Prostate gland (tissue), 2 donors: ENCODE results near the gene CROCC2. TPM values are rescaled to one million over a fixed set of nuclear protein-coding genes. Genes with fewer than 3 reads are reported as not detected.

ENCODE experiments used
- DNase-seq: peaks from one replicate; pipeline ENCODE4 v3.0.0-alpha.2; 2019; ENCODE audit warnings: low spot score
- H3K27ac ChIP-seq, 2 donors: fragments of 200-600 bp; sonication (generic); 2 replicates each; pipeline ENCODE4 v1.5.1; 2017 to 2019
- H3K27me3 ChIP-seq: fragments of 200-600 bp; sonication (generic); replicated peaks from 2 replicates; pipeline ENCODE4 v1.5.1; 2019; ENCODE audit not compliant: insufficient read depth
- H3K36me3 ChIP-seq, 2 donors: fragments of 200-600 bp; sonication (generic); 1 replicate in 1 of 2; 2 replicates in 1 of 2; pipeline versions ENCODE4 v1.5.1 to v1.8.1; 2017 to 2019
- H3K4me1 ChIP-seq: fragments of 200-600 bp; sonication (generic); replicated peaks from 2 replicates; pipeline ENCODE4 v1.5.1; 2019
- H3K4me3 ChIP-seq, 2 donors: fragments of 200-600 bp; sonication (generic); 2 replicates each; pipeline ENCODE4 v1.5.1; 2017 to 2019
- H3K9me3 ChIP-seq: fragments of 200-600 bp; sonication (generic); 2 replicates; pipeline ENCODE4 v1.5.1; 2017
- CTCF ChIP-seq, 4 experiments: fragments of 200-600 bp in 2 of 4; fragments of 450-650 bp in 2 of 4; sonication (generic) in 2 of 4; IDR thresholded peaks; 1 replicate in 3 of 4; 2 replicates in 1 of 4; pipeline ENCODE4 v1.5.1; 2016 to 2019; ENCODE audit warnings: antibody characterized with exemption in 4 of 4, mild to moderate bottlenecking in 2 of 4, moderate library complexity in 2 of 4
- POLR2A ChIP-seq: fragments of 450-650 bp; IDR thresholded peaks from one replicate; pipeline ENCODE4 v1.6.1; 2016; ENCODE audit warnings: antibody characterized with exemption, mild to moderate bottlenecking
- POLR2AphosphoS5 ChIP-seq: sonication (generic); formaldehyde crosslinking; IDR thresholded peaks from one replicate; pipeline ENCODE4 v1.6.1; 2017; ENCODE audit warnings: antibody characterized with exemption
- WGBS: methylation state at CpG from one replicate; pipeline ENCODE4 v1.1.5; 2018; 5-methylcytosine and 5-hydroxymethylcytosine counted together
- intact Hi-C: fragments of 100-400 bp; cut with DNase I; formaldehyde crosslinking; loops from one replicate; pipeline ENCODE4 v1.14.2; 2022
- total RNA-seq, 2 donors: library from RNA; depleted of rRNA; stranded (reverse); fragments of >200 nt; gene quantifications; one replicate each; pipeline ENCODE4 v1.1.0, GENCODE V29; 2016

Gene CROCC2
- total RNA-seq, 2 donors from 2014 or later, result 0.23 TPM; not detected in 1

- TF ChIP-seq CTCF (IDR thresholded peaks at IDR 0.05) (no peak), POLR2A (no peak)
- Histone ChIP-seq H3K27ac (no peak overlapping the region), H3K4me1 (peaks cover 3% of the 10 kb centered on the region), H3K9me3 (no peaks in the 10 kb centered on the region), H3K36me3 (no peaks in the 10 kb centered on the region), H3K4me3 (no peak overlapping the region), H3K27me3 (no peaks in the 10 kb centered on the region)
- 85% methylated on average over 15 of the region's 16 CpGs for WGBS
- intact Hi-C loops, result no loop called here
- no peak for DNase-seq
Observed at GRCh38 chr2:240956171-240956934, 50.2 kb downstream of the CROCC2 start.

GRCh38 chr2:240956935-240957655, 51.0 kb downstream of the CROCC2 start:
- Histone ChIP-seq H3K4me1 (peaks cover 3% of the 10 kb centered on the region), H3K27ac (no peak overlapping the region), H3K27me3 (no peaks in the 10 kb centered on the region), H3K36me3 (no peaks in the 10 kb centered on the region), H3K9me3 (no peaks in the 10 kb centered on the region), H3K4me3 (no peak overlapping the region)
- intact Hi-C loops, result no loop called here
- 82% methylated on average over 31 of the region's 32 CpGs for WGBS
- no peak for DNase-seq
- TF ChIP-seq POLR2AphosphoS5 (no peak), POLR2A (no peak)

GRCh38 chr2:240957656-240958365, 51.7 kb downstream of the CROCC2 start:
- 42% methylated on average over 17 of the region's 17 CpGs for WGBS
- no peaks in the 10 kb centered on the region for H3K27me3 ChIP-seq
- DNase-seq, result no peak
- no peaks in the 10 kb centered on the region for H3K9me3 ChIP-seq
- TF ChIP-seq POLR2AphosphoS5 (no peak), POLR2A (no peak), CTCF (IDR thresholded peaks at IDR 0.05) (no peak)
- intact Hi-C loops, result no loop called here
- H3K27ac ChIP-seq, result no peak overlapping the region
- no peaks in the 10 kb centered on the region for H3K36me3 ChIP-seq
- peaks cover 3% of the 10 kb centered on the region for H3K4me1 ChIP-seq
- no peak overlapping the region for H3K4me3 ChIP-seq

GRCh38 chr2:240958366-240959213, 52.5 kb downstream of the CROCC2 start:
- Histone ChIP-seq H3K27me3 (no peaks in the 10 kb centered on the region), H3K36me3 (no peaks in the 10 kb centered on the region), H3K27ac (no peak overlapping the region), H3K4me1 (peaks cover 3% of the 10 kb centered on the region), H3K9me3 (no peaks in the 10 kb centered on the region), H3K4me3 (no peak overlapping the region)
- no peak for DNase-seq
- no peak for TF ChIP-seq POLR2A
- no peak for TF ChIP-seq POLR2AphosphoS5
- TF ChIP-seq CTCF (IDR thresholded peaks at IDR 0.05), result no peak
- 95% methylated on average over 15 of the region's 19 CpGs for WGBS
- intact Hi-C loops, result no loop called here
